Spleen (tissue), 11 donors: ENCODE results near the gene GPC3. TPM values are rescaled to one million over a fixed set of nuclear protein-coding genes. Genes with fewer than 3 reads are reported as not detected.

Experiments used
- DNase-seq: peaks from one replicate; pipeline ENCODE4 v3.0.0-alpha.2; 2020
- H3K27ac ChIP-seq, 8 donors: fragments of 200-600 bp; sonication (generic) in 7 of 8; 1 replicate in 4 of 8; 2 replicates in 4 of 8; pipeline versions ENCODE4 v1.5.0 to v1.8.0; 2016 to 2021; ENCODE audit warnings: inconsistent platforms in 4 of 8, mild to moderate bottlenecking in 4 of 8, moderate library complexity in 1 of 8
- H3K27me3 ChIP-seq, 7 donors: fragments of 200-600 bp; sonication (generic) in 6 of 7; replicated peaks in 1 of 7; 1 replicate in 4 of 7; 2 replicates in 3 of 7; pipeline versions ENCODE4 v1.5.0 to v1.8.0; 2016 to 2021; ENCODE audit warnings: inconsistent platforms in 3 of 7, mild to moderate bottlenecking in 1 of 7
- H3K36me3 ChIP-seq, 6 donors: fragments of 200-600 bp; sonication (generic) in 5 of 6; 1 replicate in 4 of 6; 2 replicates in 2 of 6; pipeline versions ENCODE4 v1.5.0 to v1.8.0; 2016 to 2021; ENCODE audit warnings: inconsistent platforms in 2 of 6
- H3K4me1 ChIP-seq, 6 donors: fragments of 200-600 bp; sonication (generic) in 5 of 6; 1 replicate in 3 of 6; 2 replicates in 3 of 6; pipeline versions ENCODE4 v1.5.0 to v1.8.0; 2016 to 2021; ENCODE audit warnings: inconsistent platforms in 3 of 6
- H3K4me3 ChIP-seq, 8 donors: fragments of 200-600 bp; sonication (generic) in 7 of 8; 1 replicate in 4 of 8; 2 replicates in 4 of 8; pipeline versions ENCODE4 v1.5.0 to v1.8.0; 2016 to 2021; ENCODE audit warnings: inconsistent platforms in 4 of 8, mild to moderate bottlenecking in 4 of 8, moderate library complexity in 2 of 8
- H3K9me3 ChIP-seq, 8 donors: fragments of 200-600 bp; sonication (generic) in 7 of 8; 1 replicate in 4 of 8; 2 replicates in 4 of 8; pipeline versions ENCODE4 v1.5.0 to v1.8.0; 2016 to 2021; ENCODE audit warnings: inconsistent platforms in 4 of 8
- CTCF ChIP-seq, 11 experiments: fragments of 200-600 bp in 7 of 11; fragments of 450-650 bp in 4 of 11; sonication (generic) in 4 of 11; IDR thresholded peaks in 8 of 11; conservative IDR thresholded peaks in 3 of 11; 1 replicate in 7 of 11; 2 replicates in 4 of 11; pipeline versions ENCODE4 v1.4.0 to v1.8.0; 2016 to 2021; ENCODE audit warnings: antibody characterized with exemption in 11 of 11, inconsistent platforms in 4 of 11, mild to moderate bottlenecking in 1 of 11
- POLR2A ChIP-seq, 3 donors: fragments of 450-650 bp; IDR thresholded peaks; one replicate each; pipeline ENCODE4 v1.5.1; 2017; ENCODE audit warnings: antibody characterized with exemption in 3 of 3, mild to moderate bottlenecking in 1 of 3
- POLR2AphosphoS5 ChIP-seq, 3 donors: sonication (generic); formaldehyde crosslinking; IDR thresholded peaks; one replicate each; pipeline ENCODE4 v1.5.1; 2017; ENCODE audit warnings: antibody characterized with exemption in 3 of 3
- WGBS, 5 donors: extraction: QIAGEN DNeasy Blood & Tissue Kit in 3 of 5; methylation state at CpG; one replicate each; pipeline versions ENCODE4 v1.1.5 to v1.1.7; 2013 to 2018; 5-methylcytosine and 5-hydroxymethylcytosine counted together
- intact Hi-C: fragments of 100-400 bp; cut with DNase I; formaldehyde crosslinking; loops from one replicate; pipeline ENCODE4 v1.15.0; 2023; ENCODE audit warnings: low total_unique reads
- polyA plus RNA-seq, 3 donors: library from polyadenylated mRNA; stranded (reverse); fragments of 200-250 nt; gene quantifications; one replicate each; pipeline ENCODE4 v1.2.1, GENCODE V29; 2013
- total RNA-seq, 7 donors: library from RNA; depleted of rRNA in 3 of 7; stranded (reverse); fragments of >200 nt in 3 of 7; fragmentation: NEBNext Ultra II Directional in 4 of 7; extraction: Animal tissue kit (Norgen Biotek cat#: 25700) in 4 of 7; gene quantifications; one replicate each; pipeline versions ENCODE4 v1.1.0 to v1.2.1, GENCODE V29; 2016 to 2021
- donor health status: healthy with polysubstance abuse.
- donor health status: DM: no; HTN: no; CAD: no; lungs with moderate emphysema.
- donor health status: DM: no; HTN: no; CAD: no.
- donor health status: Bipolar disorder and iron deficiency.
- donor health status: healthy.
- donor health status: DM: no; HTN: no; CAD: no.
- donor health status: DM: yes; HTN: yes; CAD: no.

Gene GPC3
- total and polyA plus RNA-seq, 10 donors: 0.41 to 3.3 (median 1.5) TPM

DNA sequence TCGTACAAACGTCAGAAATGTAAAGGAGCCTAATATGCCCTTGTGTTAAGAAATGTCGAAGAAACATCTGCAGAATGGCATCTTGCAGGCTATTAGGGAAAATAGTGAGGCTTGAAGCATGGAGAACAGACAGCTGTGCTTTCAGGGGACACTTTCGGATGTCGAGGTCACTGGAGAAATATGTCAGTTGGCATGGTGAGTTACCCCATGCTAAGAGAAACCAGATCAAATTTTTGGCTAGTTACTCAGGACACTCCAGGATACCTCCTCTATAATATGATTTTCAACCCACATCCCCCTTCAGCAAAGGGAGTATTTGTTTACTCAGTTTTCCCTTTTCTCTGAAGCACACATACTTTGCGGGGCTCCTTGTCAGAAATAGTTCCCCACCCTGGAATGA, 171.4 kb downstream of the GPC3 start:
- Histone ChIP-seq H3K4me3 (no peak overlapping the region), H3K36me3 (no peaks in the 10 kb centered on the region), H3K4me1 (no peaks in the 10 kb centered on the region), H3K27ac (no peak overlapping the region), H3K27me3 (peaks cover 0 to 6% (median 0%) of the 10 kb centered on the region in 7 donors), H3K9me3 (no peaks in the 10 kb centered on the region)
- intact Hi-C loops: no loop called here
- no peak for TF ChIP-seq CTCF (IDR thresholded peaks at IDR 0.05 in 8 of 11, conservative IDR thresholded peaks at IDR 0.05 in 3 of 11)
- TF ChIP-seq POLR2AphosphoS5 (IDR thresholded peaks at IDR 0.05): no peak
- no peak for TF ChIP-seq POLR2A (IDR thresholded peaks at IDR 0.05)
- WGBS, 5 donors: 62 to 82% (median 78%) methylated on average over 6 of the region's 6 CpGs
- DNase-seq: no peak

DNA sequence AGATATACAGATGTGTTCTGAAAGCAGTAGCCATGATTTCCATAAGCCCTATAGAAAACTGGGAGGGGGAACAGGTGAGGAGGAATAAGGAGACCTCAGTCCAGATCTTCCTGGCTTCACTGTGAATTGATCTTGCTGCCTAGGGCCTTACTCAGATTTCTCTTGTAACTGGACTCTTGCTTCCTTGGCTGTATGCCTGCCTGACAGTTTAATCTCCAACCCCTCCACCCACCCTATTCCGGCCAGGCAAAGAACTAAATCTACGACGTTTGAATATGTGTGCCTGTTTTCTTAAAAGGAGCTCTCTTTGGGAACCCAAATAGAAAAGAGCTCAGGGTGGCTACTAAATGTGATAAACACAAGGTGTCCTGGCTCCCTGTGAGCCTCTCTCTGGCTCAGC, 173.0 kb downstream of the GPC3 start:
- Histone ChIP-seq H3K4me3 (no peak overlapping the region), H3K27me3 (peaks cover 0 to 14% (median 0%) of the 10 kb centered on the region in 7 donors), H3K9me3 (no peaks in the 10 kb centered on the region), H3K4me1 (no peaks in the 10 kb centered on the region), H3K36me3 (no peaks in the 10 kb centered on the region), H3K27ac (no peak overlapping the region)
- DNase-seq: no peak
- TF ChIP-seq POLR2AphosphoS5 (IDR thresholded peaks at IDR 0.05) (no peak), CTCF (IDR thresholded peaks at IDR 0.05 in 8 of 11, conservative IDR thresholded peaks at IDR 0.05 in 3 of 11) (no peak), POLR2A (IDR thresholded peaks at IDR 0.05) (no peak)
- intact Hi-C loops: no loop called here
- WGBS, 5 donors: 59 to 81% (median 73%) methylated on average over 3 of the region's 3 CpGs

DNA sequence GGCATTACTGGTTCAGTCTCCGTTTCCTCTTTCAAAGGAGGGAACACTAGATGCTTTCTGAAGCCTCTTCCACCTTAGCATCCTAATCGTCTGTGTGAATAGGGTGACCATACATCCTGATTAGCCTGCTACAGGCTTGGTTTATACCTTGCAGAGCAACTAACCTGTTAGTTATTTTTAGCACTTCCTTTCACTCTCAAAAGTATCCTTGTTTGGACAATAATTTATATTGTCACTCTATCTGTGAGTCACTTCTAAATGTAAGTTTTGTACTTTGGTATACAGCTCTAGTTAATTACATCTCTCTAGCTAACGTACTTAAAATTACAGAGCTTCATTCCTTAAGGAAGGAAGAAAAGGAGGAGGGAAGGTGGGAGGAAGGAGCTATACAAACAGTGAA, 174.5 kb downstream of the GPC3 start:
- Histone ChIP-seq H3K9me3 (no peaks in the 10 kb centered on the region), H3K36me3 (no peaks in the 10 kb centered on the region), H3K27ac (no peak overlapping the region), H3K27me3 (peaks cover 0 to 14% (median 0%) of the 10 kb centered on the region in 7 donors), H3K4me1 (no peaks in the 10 kb centered on the region), H3K4me3 (no peak overlapping the region)
- no peak for DNase-seq
- intact Hi-C loops: no loop called here
- 65 to 85% (median 74%) methylated on average over 3 of the region's 3 CpGs for WGBS, 5 donors
- no peak for TF ChIP-seq POLR2AphosphoS5 (IDR thresholded peaks at IDR 0.05)
- TF ChIP-seq POLR2A (IDR thresholded peaks at IDR 0.05): no peak
- no peak for TF ChIP-seq CTCF (IDR thresholded peaks at IDR 0.05 in 8 of 11, conservative IDR thresholded peaks at IDR 0.05 in 3 of 11)

DNA sequence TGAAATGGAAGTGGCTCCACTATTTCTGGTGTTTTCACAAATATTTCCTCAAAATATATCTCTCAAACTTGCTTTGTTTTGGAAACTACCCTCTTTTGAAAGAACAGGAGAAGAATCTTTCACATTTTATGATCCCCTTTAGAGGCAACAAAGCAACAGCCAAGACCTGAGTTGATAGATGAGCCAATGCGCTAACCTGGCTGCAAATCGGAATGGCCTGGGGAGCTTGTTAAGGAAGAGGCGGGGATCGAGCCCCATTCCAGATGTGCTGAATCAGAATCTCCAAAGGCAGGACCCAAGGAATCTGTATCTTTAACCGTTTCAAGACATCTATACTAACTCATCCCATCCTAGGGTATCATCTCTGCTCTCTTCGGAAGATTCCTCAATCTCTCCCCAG, 181.3 kb downstream of the GPC3 start:
- TF ChIP-seq CTCF (IDR thresholded peaks at IDR 0.05 in 8 of 11, conservative IDR thresholded peaks at IDR 0.05 in 3 of 11) (no peak), POLR2A (IDR thresholded peaks at IDR 0.05) (no peak), POLR2AphosphoS5 (IDR thresholded peaks at IDR 0.05) (no peak)
- no peak for DNase-seq
- no peaks in the 10 kb centered on the region for H3K9me3 ChIP-seq
- intact Hi-C loops: no loop called here
- 77 to 93% (median 91%) methylated on average over 6 of the region's 6 CpGs for WGBS, 5 donors
- no peaks in the 10 kb centered on the region for H3K36me3 ChIP-seq
- no peaks in the 10 kb centered on the region for H3K4me1 ChIP-seq
- H3K4me3 ChIP-seq: no peak overlapping the region
- peaks cover 0 to 8% (median 0%) of the 10 kb centered on the region in 7 donors for H3K27me3 ChIP-seq
- H3K27ac ChIP-seq: no peak overlapping the region
